Measurements from ENCODE around the gene VANGL1.

Gene VANGL1

GRCh38 chr1:115685029-115685705, 43.4 kb downstream of the VANGL1 start:
- H3K4me3 ChIP-seq (ENCODE audit: low read length) = no peak overlapping the region
- no peak for DNase-seq (ENCODE audit: low read depth)
- TF ChIP-seq CTCF (conservative IDR thresholded peaks at IDR 0.05; ENCODE audit: low read length) = no peak

DNA sequence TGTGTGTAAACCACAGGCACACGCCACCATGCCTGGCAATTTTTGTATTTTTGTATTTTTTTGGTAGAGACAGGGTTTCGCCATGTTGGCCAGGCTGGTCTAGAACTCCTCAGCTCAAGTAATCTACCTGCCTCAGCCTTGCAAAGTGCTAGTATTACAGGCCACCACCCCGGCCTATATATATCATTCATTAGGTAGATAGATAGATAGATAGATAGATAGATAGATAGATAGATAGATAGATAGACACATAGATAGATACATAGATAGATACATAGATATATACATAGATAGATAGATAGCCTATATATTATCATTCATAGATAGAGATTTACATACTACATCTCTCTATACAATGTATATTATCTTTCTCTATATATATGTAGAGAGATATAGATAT, 46.0 kb downstream of the VANGL1 start:
- no peak for DNase-seq (ENCODE audit: low read depth)
- no peak overlapping the region for H3K4me3 ChIP-seq (ENCODE audit: low read length)
- no peak for TF ChIP-seq CTCF (conservative IDR thresholded peaks at IDR 0.05; ENCODE audit: low read length)

- H3K4me3 ChIP-seq (ENCODE audit: low read length) = no peak overlapping the region
- TF ChIP-seq CTCF (conservative IDR thresholded peaks at IDR 0.05; ENCODE audit: low read length) = no peak
- no peak for DNase-seq (ENCODE audit: low read depth)
Observed at GRCh38 chr1:115690972-115691371, 49.2 kb downstream of the VANGL1 start.

DNA sequence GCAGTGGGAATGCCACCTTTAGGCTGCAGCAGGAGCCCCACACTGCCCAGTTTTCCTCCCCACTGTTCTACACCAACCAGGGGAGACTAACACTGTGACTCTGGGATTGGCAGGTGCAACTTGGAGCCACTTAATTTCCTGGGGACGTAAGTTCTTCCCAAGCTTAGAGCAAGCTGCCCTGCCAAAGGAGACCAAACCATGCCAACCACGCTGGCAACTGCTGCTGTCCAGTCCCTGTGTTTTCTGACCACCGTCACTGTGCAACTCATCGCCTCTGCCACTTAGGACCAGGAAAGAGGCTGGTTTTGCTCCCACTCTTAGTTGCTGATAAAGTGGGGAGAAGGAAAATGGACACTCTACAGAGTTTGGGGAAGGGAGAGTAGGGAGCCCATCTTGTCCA, 50.5 kb downstream of the VANGL1 start:
- H3K4me3 ChIP-seq (ENCODE audit: low read length) = no peak overlapping the region
- no peak for DNase-seq (ENCODE audit: low read depth)
- no peak for TF ChIP-seq CTCF (conservative IDR thresholded peaks at IDR 0.05; ENCODE audit: low read length)

DNA sequence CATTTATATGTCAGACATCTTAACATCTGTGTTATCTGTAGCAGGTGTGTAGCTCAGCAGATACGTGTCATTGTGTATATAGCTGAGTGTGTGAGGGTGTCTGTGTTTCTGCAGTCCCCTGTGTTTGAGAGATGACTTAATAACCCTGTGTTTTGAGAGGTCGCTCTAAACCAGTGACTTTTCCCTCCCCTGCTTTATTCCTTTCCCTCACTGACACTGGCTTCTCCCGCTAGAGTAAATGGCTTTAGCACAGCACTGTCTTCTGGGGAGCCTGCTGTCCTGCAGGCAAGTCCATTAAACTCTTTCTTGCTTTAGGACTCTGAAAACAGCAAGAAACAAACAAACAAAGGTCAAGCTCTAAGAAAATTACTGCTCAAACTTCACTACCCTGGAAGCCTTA, 53.0 kb downstream of the VANGL1 start:
- TF ChIP-seq CTCF (conservative IDR thresholded peaks at IDR 0.05; ENCODE audit: low read length) = no peak
- no peak overlapping the region for H3K4me3 ChIP-seq (ENCODE audit: low read length)
- DNase-seq (ENCODE audit: low read depth) = no peak

DNA sequence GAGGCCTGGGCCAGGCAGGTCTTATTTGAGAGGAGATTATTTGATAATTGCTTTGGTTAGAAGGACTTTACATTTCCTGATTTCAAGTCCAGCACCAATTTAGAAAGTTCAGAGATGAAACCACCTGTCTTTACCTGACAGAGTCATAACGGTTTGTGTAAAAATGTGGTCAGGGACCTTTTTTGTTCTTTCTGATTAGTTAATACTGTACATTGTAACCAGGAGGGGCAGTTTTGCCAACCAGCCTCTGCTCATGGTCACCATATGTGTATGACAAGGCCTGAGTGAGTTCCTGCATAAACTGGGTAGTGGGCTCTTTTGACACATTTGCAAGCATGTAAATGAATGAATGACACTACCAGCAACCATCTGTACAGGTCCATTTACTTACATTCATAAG, 55.8 kb downstream of the VANGL1 start:
- DNase-seq (ENCODE audit: low read depth) = no peak
- no peak overlapping the region for H3K4me3 ChIP-seq (ENCODE audit: low read length)
- no peak for TF ChIP-seq CTCF (conservative IDR thresholded peaks at IDR 0.05; ENCODE audit: low read length)

- no peak overlapping the region for H3K4me3 ChIP-seq (ENCODE audit: low read length)
- no peak for DNase-seq (ENCODE audit: low read depth)
- no peak for TF ChIP-seq CTCF (conservative IDR thresholded peaks at IDR 0.05; ENCODE audit: low read length)
Observed at GRCh38 chr1:115701090-115701489, 59.3 kb downstream of the VANGL1 start.

All from AG10803 (cell line).